GM18526 (cell line): ENCODE measurements around the gene FTCD.

Experiments used
- POLR2A ChIP-seq: IDR thresholded peaks from 3 replicates; pipeline ENCODE4 v1.6.1; 2011; ENCODE audit not compliant: insufficient read length; ENCODE audit errors: extremely low read depth

Gene FTCD

GRCh38 chr21:46116189-46116775, 39.1 kb downstream of the FTCD start:
- no peak for TF ChIP-seq POLR2A

- TF ChIP-seq POLR2A: no peak
These were observed 39.8 kb downstream of the FTCD start for GRCh38 chr21:46115441-46116188.

- TF ChIP-seq POLR2A: no peak
These were observed 40.4 kb downstream of the FTCD start for GRCh38 chr21:46114963-46115362.

- TF ChIP-seq POLR2A: no peak
These were observed 41.7 kb downstream of the FTCD start for GRCh38 chr21:46113497-46114176.

- no peak for TF ChIP-seq POLR2A
These were observed 42.6 kb downstream of the FTCD start for GRCh38 chr21:46112725-46113215.

GRCh38 chr21:46111857-46112724, 43.3 kb downstream of the FTCD start:
- no peak for TF ChIP-seq POLR2A

GRCh38 chr21:46111193-46111571, 44.2 kb downstream of the FTCD start:
- no peak for TF ChIP-seq POLR2A

GRCh38 chr21:46110499-46111192, 44.7 kb downstream of the FTCD start:
- no peak for TF ChIP-seq POLR2A

GRCh38 chr21:46109313-46110221, 45.8 kb downstream of the FTCD start:
- TF ChIP-seq POLR2A: no peak

- TF ChIP-seq POLR2A: no peak
These were observed 46.5 kb downstream of the FTCD start for GRCh38 chr21:46108827-46109312.

GRCh38 chr21:46104104-46104503, 51.3 kb downstream of the FTCD start:
- no peak for TF ChIP-seq POLR2A

- TF ChIP-seq POLR2A: no peak
These were observed 54.5 kb downstream of the FTCD start for GRCh38 chr21:46100906-46101305.

GRCh38 chr21:46100426-46100825, 55.0 kb downstream of the FTCD start:
- no peak for TF ChIP-seq POLR2A

- TF ChIP-seq POLR2A: no peak
These were observed 55.4 kb downstream of the FTCD start for GRCh38 chr21:46100020-46100419.

- no peak for TF ChIP-seq POLR2A
These were observed 55.9 kb downstream of the FTCD start for GRCh38 chr21:46099476-46099875.
